ENCODE results near the gene CDH26. TPM values are rescaled to one million over a fixed set of nuclear protein-coding genes. Genes with fewer than 3 reads are reported as not detected.

CDH26 gene
- total RNA-seq, 1 donor from 2014 or later, result 0.41 TPM

- Mint-ChIP-seq H3K36me3 (ENCODE audit: low read depth) (peaks cover 17% of the 10 kb centered on the region), H3K27me3 (ENCODE audit: insufficient read depth) (peaks cover 3% of the 10 kb centered on the region), H3K9me3 (no peaks in the 10 kb centered on the region), H3K4me1 (ENCODE audit: low read depth) (peaks cover 44% of the 10 kb centered on the region), H3K4me3 (no peak overlapping the region), H3K27ac (no peak overlapping the region)
- intact Hi-C loops (cut with micrococcal nuclease), result loop anchor here (2.0 kb wide), 1 partner anchor 123 kb away; no protein-coding TSS in a partner anchor
- no peak for DNase-seq (ENCODE audit: low spot score)
Observed at GRCh38 chr20:59935457-59936185, 22.6 kb upstream of the CDH26 start.

- intact Hi-C loops (cut with micrococcal nuclease), result no loop called here
- DNase-seq (ENCODE audit: low spot score), result no peak
- Mint-ChIP-seq H3K4me3 (no peak overlapping the region), H3K27me3 (ENCODE audit: insufficient read depth) (peaks cover 3% of the 10 kb centered on the region), H3K36me3 (ENCODE audit: low read depth) (peaks cover 17% of the 10 kb centered on the region), H3K4me1 (ENCODE audit: low read depth) (peaks cover 45% of the 10 kb centered on the region), H3K27ac (no peak overlapping the region), H3K9me3 (no peaks in the 10 kb centered on the region)
Observed at GRCh38 chr20:59936409-59936808, 21.8 kb upstream of the CDH26 start.

GRCh38 chr20:59937150-59937549 is 21.1 kb upstream of the CDH26 start:
- Mint-ChIP-seq H3K4me1 (ENCODE audit: low read depth) (peaks cover 45% of the 10 kb centered on the region), H3K9me3 (no peaks in the 10 kb centered on the region), H3K27me3 (ENCODE audit: insufficient read depth) (no peaks in the 10 kb centered on the region), H3K36me3 (ENCODE audit: low read depth) (peaks cover 14% of the 10 kb centered on the region), H3K27ac (no peak overlapping the region), H3K4me3 (no peak overlapping the region)
- DNase-seq (ENCODE audit: low spot score), result no peak
- intact Hi-C loops (cut with micrococcal nuclease), result no loop called here

GRCh38 chr20:59938221-59938620 is 20.0 kb upstream of the CDH26 start:
- no peak for DNase-seq (ENCODE audit: low spot score)
- intact Hi-C loops (cut with micrococcal nuclease), result no loop called here
- H3K27me3 Mint-ChIP-seq (ENCODE audit: insufficient read depth), result no peaks in the 10 kb centered on the region
- H3K27ac Mint-ChIP-seq, result no peak overlapping the region
- no peaks in the 10 kb centered on the region for H3K9me3 Mint-ChIP-seq
- peaks cover 14% of the 10 kb centered on the region for H3K36me3 Mint-ChIP-seq (ENCODE audit: low read depth)
- peak overlapping the region; percentile 88 for H3K4me3 Mint-ChIP-seq
- peaks cover 48% of the 10 kb centered on the region for H3K4me1 Mint-ChIP-seq (ENCODE audit: low read depth)

- peaks cover 16% of the 10 kb centered on the region for H3K36me3 Mint-ChIP-seq (ENCODE audit: low read depth)
- no peaks in the 10 kb centered on the region for H3K27me3 Mint-ChIP-seq (ENCODE audit: insufficient read depth)
- no peak for DNase-seq (ENCODE audit: low spot score)
- no peaks in the 10 kb centered on the region for H3K9me3 Mint-ChIP-seq
- intact Hi-C loops (cut with micrococcal nuclease), result no loop called here
- H3K27ac Mint-ChIP-seq, result peak overlapping the region; percentile 86
- peaks cover 48% of the 10 kb centered on the region for H3K4me1 Mint-ChIP-seq (ENCODE audit: low read depth)
- H3K4me3 Mint-ChIP-seq, result peak overlapping the region; percentile 88
Observed at GRCh38 chr20:59938696-59939051, 19.5 kb upstream of the CDH26 start.

- H3K4me3 Mint-ChIP-seq, result peak overlapping the region; percentile 98
- no peaks in the 10 kb centered on the region for H3K9me3 Mint-ChIP-seq
- H3K36me3 Mint-ChIP-seq (ENCODE audit: low read depth), result peaks cover 20% of the 10 kb centered on the region
- no peak for DNase-seq (ENCODE audit: low spot score)
- H3K27ac Mint-ChIP-seq, result no peak overlapping the region
- H3K27me3 Mint-ChIP-seq (ENCODE audit: insufficient read depth), result no peaks in the 10 kb centered on the region
- H3K4me1 Mint-ChIP-seq (ENCODE audit: low read depth), result peaks cover 48% of the 10 kb centered on the region
- intact Hi-C loops (cut with micrococcal nuclease), result no loop called here
Observed at GRCh38 chr20:59939052-59939878, 19.0 kb upstream of the CDH26 start.

- H3K4me1 Mint-ChIP-seq (ENCODE audit: low read depth), result peaks cover 48% of the 10 kb centered on the region
- DNase-seq (ENCODE audit: low spot score), result peak; percentile 9
- no peaks in the 10 kb centered on the region for H3K27me3 Mint-ChIP-seq (ENCODE audit: insufficient read depth)
- no peaks in the 10 kb centered on the region for H3K9me3 Mint-ChIP-seq
- peaks cover 24% of the 10 kb centered on the region for H3K36me3 Mint-ChIP-seq (ENCODE audit: low read depth)
- H3K4me3 Mint-ChIP-seq, result peak overlapping the region; percentile 98
- intact Hi-C loops (cut with micrococcal nuclease), result loop anchor here (1.0 to 5.0 kb wide), 4 partner anchors 8 to 1288 kb away; partner anchors contain the start of gene STX16
- peak overlapping the region; percentile 86 for H3K27ac Mint-ChIP-seq
Observed at GRCh38 chr20:59939879-59940128, 18.4 kb upstream of the CDH26 start.

GRCh38 chr20:59940129-59940955 is 17.9 kb upstream of the CDH26 start, which contains the start of the genes FAM217B and PPP1R3D:
FAM217B (plus strand) TSS chr20:59940389; CDS start chr20:59943944, 3,555 bp downstream.
PPP1R3D (minus strand) TSS chr20:59940305; CDS start chr20:59939931, 374 bp downstream.
- peak; percentile 92 for DNase-seq (ENCODE audit: low spot score)
- Mint-ChIP-seq H3K36me3 (ENCODE audit: low read depth) (peaks cover 27% of the 10 kb centered on the region), H3K4me1 (ENCODE audit: low read depth) (peaks cover 48% of the 10 kb centered on the region), H3K27me3 (ENCODE audit: insufficient read depth) (no peaks in the 10 kb centered on the region), H3K27ac (peak within 1 kb of the TSS; percentile 99), H3K9me3 (no peaks in the 10 kb centered on the region), H3K4me3 (peak within 1 kb of the TSS; percentile 98)
- intact Hi-C loops (cut with micrococcal nuclease), result loop anchor here (1.0 to 5.0 kb wide), 4 partner anchors 8 to 1288 kb away; partner anchors contain the start of gene STX16

GRCh38 chr20:59940956-59941294 is 17.3 kb upstream of the CDH26 start:
- intact Hi-C loops (cut with micrococcal nuclease), result loop anchor here (1.0 to 5.0 kb wide), 4 partner anchors 7 to 1289 kb away; partner anchors contain the start of gene STX16

GRCh38 chr20:59942245-59942644 is 16.0 kb upstream of the CDH26 start:
- H3K27me3 Mint-ChIP-seq (ENCODE audit: insufficient read depth), result no peaks in the 10 kb centered on the region
- intact Hi-C loops (cut with micrococcal nuclease), result loop anchor here (5.0 kb wide), 1 partner anchor 1290 kb away; the partner anchor contains the start of gene STX16
- peaks cover 27% of the 10 kb centered on the region for H3K36me3 Mint-ChIP-seq (ENCODE audit: low read depth)
- H3K27ac Mint-ChIP-seq, result no peak overlapping the region
- no peaks in the 10 kb centered on the region for H3K9me3 Mint-ChIP-seq
- H3K4me1 Mint-ChIP-seq (ENCODE audit: low read depth), result peaks cover 37% of the 10 kb centered on the region
- no peak overlapping the region for H3K4me3 Mint-ChIP-seq
- DNase-seq (ENCODE audit: low spot score), result no peak

More at GRCh38 chr20:59940956-59941294, 17.3 kb upstream of the CDH26 start:
- Mint-ChIP-seq H3K4me3 (peak overlapping the region; percentile 98), H3K9me3 (no peaks in the 10 kb centered on the region), H3K27ac (peak overlapping the region; percentile 99), H3K27me3 (ENCODE audit: insufficient read depth) (no peaks in the 10 kb centered on the region), H3K4me1 (ENCODE audit: low read depth) (peaks cover 43% of the 10 kb centered on the region), H3K36me3 (ENCODE audit: low read depth) (peaks cover 31% of the 10 kb centered on the region)
- no peak for DNase-seq (ENCODE audit: low spot score)

- H3K4me1 Mint-ChIP-seq (ENCODE audit: low read depth), result peaks cover 33% of the 10 kb centered on the region
- intact Hi-C loops (cut with micrococcal nuclease), result loop anchor here (5.0 kb wide), 2 partner anchors 193 to 1292 kb away; partner anchors contain the start of gene STX16
Observed at GRCh38 chr20:59944726-59945125, 13.5 kb upstream of the CDH26 start.

GRCh38 chr20:59945175-59945574 is 13.0 kb upstream of the CDH26 start:
- no peak for DNase-seq (ENCODE audit: low spot score)
- no peak overlapping the region for H3K4me3 Mint-ChIP-seq
- peaks cover 33% of the 10 kb centered on the region for H3K4me1 Mint-ChIP-seq (ENCODE audit: low read depth)
- H3K9me3 Mint-ChIP-seq, result no peaks in the 10 kb centered on the region
- intact Hi-C loops (cut with micrococcal nuclease), result loop anchor here (5.0 kb wide), 1 partner anchor 192 kb away; no protein-coding TSS in a partner anchor
- no peak overlapping the region for H3K27ac Mint-ChIP-seq
- H3K27me3 Mint-ChIP-seq (ENCODE audit: insufficient read depth), result no peaks in the 10 kb centered on the region
- peaks cover 20% of the 10 kb centered on the region for H3K36me3 Mint-ChIP-seq (ENCODE audit: low read depth)

More at GRCh38 chr20:59944726-59945125, 13.5 kb upstream of the CDH26 start:
- H3K9me3 Mint-ChIP-seq, result no peaks in the 10 kb centered on the region
- H3K36me3 Mint-ChIP-seq (ENCODE audit: low read depth), result peaks cover 20% of the 10 kb centered on the region
- H3K27ac Mint-ChIP-seq, result no peak overlapping the region
- H3K27me3 Mint-ChIP-seq (ENCODE audit: insufficient read depth), result no peaks in the 10 kb centered on the region
- no peak overlapping the region for H3K4me3 Mint-ChIP-seq
- no peak for DNase-seq (ENCODE audit: low spot score)

Data from activated T-helper 1 cell treated with anti-CD3 and anti-CD28 coated beads, Interleukin-12 subunit alpha, Interleukin-12 subunit beta, Interleukin-2, Interleukin-4 antibody, amounts not matched to agents 30 ng/mL and 10 ng/mL and 1 ng/mL, durations not matched to agents 14 hours and 24 hours and 36 hours (primary cell).